Spinal cord (tissue), 10 donors: ENCODE data around the gene KREMEN2. TPM values are rescaled to one million over a fixed set of nuclear protein-coding genes. Genes with fewer than 3 reads are reported as not detected.

Experiments
- DNase-seq, 6 donors: peaks; one replicate each; pipeline versions ENCODE4 v3.0.0 to v3.0.0-alpha.2; 2013 to 2015; ENCODE audit warnings: low spot score in 6 of 6, low read depth in 4 of 6
- H3K27ac ChIP-seq: one replicate; pipeline ENCODE4 v1.5.1; 2013; ENCODE audit warnings: low read depth, low read length, control low read depth
- H3K27me3 ChIP-seq: one replicate; pipeline ENCODE4 v1.6.1; 2013; ENCODE audit warnings: low read length; ENCODE audit not compliant: control insufficient read depth, insufficient read depth
- H3K36me3 ChIP-seq: one replicate; pipeline ENCODE4 v1.6.1; 2013; ENCODE audit warnings: low read length; ENCODE audit not compliant: control insufficient read depth, insufficient read depth
- H3K4me1 ChIP-seq: one replicate; pipeline ENCODE4 v1.6.1; 2013; ENCODE audit warnings: low read length; ENCODE audit not compliant: control insufficient read depth, insufficient read depth
- H3K4me3 ChIP-seq: one replicate; pipeline ENCODE4 v1.5.1; 2013; ENCODE audit warnings: low read depth, low read length, control low read depth
- H3K9me3 ChIP-seq: one replicate; pipeline ENCODE4 v1.6.1; 2013; ENCODE audit warnings: low read length; ENCODE audit not compliant: control insufficient read depth, insufficient read depth
- WGBS: methylation state at CpG from one replicate; pipeline ENCODE4 v1.1.5; 2013; ENCODE audit warnings: missing lambda C conversion rate; ENCODE audit not compliant: insufficient coverage; 5-methylcytosine and 5-hydroxymethylcytosine counted together
- polyA plus RNA-seq, 2 donors: library from polyadenylated mRNA; unstranded; fragments of 120-200 nt; gene quantifications; one replicate each; pipeline ENCODE4 v1.2.1, GENCODE V29; 2013; ENCODE audit not compliant: insufficient read length in 2 of 2
- small RNA-seq: library from RNA; depleted of rRNA; stranded (forward); fragments of <200 nt; gene quantifications from one replicate; pipeline ENCODE3, GENCODE V24; 2014; ENCODE audit warnings: low replicate concordance
- total RNA-seq, 2 donors: library from RNA; depleted of rRNA in 1 of 2; stranded (reverse); fragments of 120-200 nt in 1 of 2; fragments of >200 nt in 1 of 2; gene quantifications; one replicate each; pipeline versions ENCODE4 v1.2.3 to v1.2.4, GENCODE V29; 2013 to 2014
- donor health status: healthy.

KREMEN2 gene
- total and polyA plus RNA-seq, 4 donors: 0.17 to 1.6 (median 0.82) TPM

GRCh38 chr16:3017344-3017743 is 53.3 kb downstream of the KREMEN2 start:
- H3K36me3 ChIP-seq: peaks cover 4% of the 10 kb centered on the region
- peaks cover 46% of the 10 kb centered on the region for H3K4me1 ChIP-seq
- DNase-seq: no peak
- H3K27me3 ChIP-seq: peaks cover 68% of the 10 kb centered on the region
- H3K9me3 ChIP-seq: no peaks in the 10 kb centered on the region
- H3K4me3 ChIP-seq: no peak overlapping the region
- H3K27ac ChIP-seq: no peak overlapping the region
- 15% methylated on average over 20 of the region's 20 CpGs for WGBS

Small RNAs within 50 kb of the gene (small RNA-seq; reads per million reads assigned to genes)
- gene LINC00514: not detected

Other genes with a start within 250 kb of the KREMEN2 start
- 1 to 10 TPM; 2.1 to 2.5 TPM for gene PRSS27, start 244.1 kb upstream of the KREMEN2 start, total RNA-seq
- 10 to 100 TPM in 1 of 2 donors, 1 to 10 TPM in 1; 9.7 to 11.5 TPM for gene PRSS27, start 244.1 kb upstream of the KREMEN2 start, polyA plus RNA-seq
- 100 to 1,000 TPM; 105 to 159 TPM for gene SRRM2, start 211.6 kb upstream of the KREMEN2 start, total RNA-seq
- gene SRRM2, start 211.6 kb upstream of the KREMEN2 start, polyA plus RNA-seq: 100 to 1,000 TPM; 494 to 610 TPM
- gene ELOB, start 187.0 kb upstream of the KREMEN2 start, total RNA-seq: 100 to 1,000 TPM; 136 to 660 TPM
- 100 to 1,000 TPM; 480 to 554 TPM for gene ELOB, start 187.0 kb upstream of the KREMEN2 start, polyA plus RNA-seq
- gene PRSS33, start 176.7 kb upstream of the KREMEN2 start, total RNA-seq: under 1 TPM in 1 of 2 donors, not detected in 1; 0.17 TPM
- gene PRSS33, start 176.7 kb upstream of the KREMEN2 start, polyA plus RNA-seq: under 1 TPM; 0.21 to 0.24 TPM
- gene PRSS41, start 165.8 kb upstream of the KREMEN2 start, total RNA-seq: not detected
- gene PRSS41, start 165.8 kb upstream of the KREMEN2 start, polyA plus RNA-seq: not detected
- under 1 TPM in 1 of 2 donors, not detected in 1; 0.28 TPM for gene PRSS21, start 147.0 kb upstream of the KREMEN2 start, total RNA-seq
- not detected for gene PRSS21, start 147.0 kb upstream of the KREMEN2 start, polyA plus RNA-seq
- 1 to 10 TPM in 1 of 2 donors, under 1 TPM in 1; 0.59 to 2.4 TPM for gene ZG16B, start 134.0 kb upstream of the KREMEN2 start, total RNA-seq
- under 1 TPM; 0.32 TPM for gene ZG16B, start 134.0 kb upstream of the KREMEN2 start, polyA plus RNA-seq
- not detected for gene PRSS22, start 106.1 kb upstream of the KREMEN2 start, total RNA-seq
- gene PRSS22, start 106.1 kb upstream of the KREMEN2 start, polyA plus RNA-seq: under 1 TPM in 1 of 2 donors, not detected in 1; 0.17 TPM
- 10 to 100 TPM; 28.1 to 63.1 TPM for gene FLYWCH2, start 81.1 kb upstream of the KREMEN2 start, total RNA-seq
- gene FLYWCH2, start 81.1 kb upstream of the KREMEN2 start, polyA plus RNA-seq: 10 to 100 TPM; 59.7 to 61.8 TPM
- 10 to 100 TPM; 17.5 to 18.2 TPM for gene FLYWCH1, start 52.3 kb upstream of the KREMEN2 start, total RNA-seq
- gene FLYWCH1, start 52.3 kb upstream of the KREMEN2 start, polyA plus RNA-seq: 10 to 100 TPM; 55.9 TPM
- gene PAQR4, start 5.1 kb downstream of the KREMEN2 start, total RNA-seq: 10 to 100 TPM; 22.6 to 26.4 TPM
- gene PAQR4, start 5.1 kb downstream of the KREMEN2 start, polyA plus RNA-seq: 10 to 100 TPM; 74.0 to 82.4 TPM
- gene PKMYT1, start 16.2 kb downstream of the KREMEN2 start, total RNA-seq: 1 to 10 TPM; 3.1 to 7.2 TPM
- 10 to 100 TPM; 20.0 to 32.6 TPM for gene PKMYT1, start 16.2 kb downstream of the KREMEN2 start, polyA plus RNA-seq
- under 1 TPM; 0.06 to 0.20 TPM for gene CLDN9, start 48.6 kb downstream of the KREMEN2 start, total RNA-seq
- under 1 TPM; 0.36 to 0.38 TPM for gene CLDN9, start 48.6 kb downstream of the KREMEN2 start, polyA plus RNA-seq
- under 1 TPM in 1 of 2 donors, not detected in 1; 0.28 TPM for gene CLDN6, start 53.9 kb downstream of the KREMEN2 start, total RNA-seq
- gene CLDN6, start 53.9 kb downstream of the KREMEN2 start, polyA plus RNA-seq: 1 to 10 TPM in 1 of 2 donors, under 1 TPM in 1; 0.43 to 1.0 TPM
- 1 to 10 TPM; 5.8 to 9.9 TPM for gene TNFRSF12A, start 56.1 kb downstream of the KREMEN2 start, total RNA-seq
- gene TNFRSF12A, start 56.1 kb downstream of the KREMEN2 start, polyA plus RNA-seq: 1 to 10 TPM; 4.5 to 6.7 TPM
- 10 to 100 TPM; 20.4 to 66.2 TPM for gene HCFC1R1, start 59.7 kb downstream of the KREMEN2 start, total RNA-seq
- gene HCFC1R1, start 59.7 kb downstream of the KREMEN2 start, polyA plus RNA-seq: 100 to 1,000 TPM; 155 to 161 TPM
- gene THOC6, start 59.8 kb downstream of the KREMEN2 start, total RNA-seq: 10 to 100 TPM in 1 of 2 donors, 1 to 10 TPM in 1; 7.2 to 12.5 TPM
- gene THOC6, start 59.8 kb downstream of the KREMEN2 start, polyA plus RNA-seq: 10 to 100 TPM; 16.8 to 18.7 TPM
- under 1 TPM; 0.06 to 0.10 TPM for gene BICDL2, start 72.7 kb downstream of the KREMEN2 start, total RNA-seq
- gene BICDL2, start 72.7 kb downstream of the KREMEN2 start, polyA plus RNA-seq: under 1 TPM; 0.38 to 0.39 TPM
- 1 to 10 TPM; 1.2 to 1.4 TPM for gene MMP25, start 82.3 kb downstream of the KREMEN2 start, total RNA-seq
- 10 to 100 TPM in 1 of 2 donors, 1 to 10 TPM in 1; 7.2 to 10.5 TPM for gene MMP25, start 82.3 kb downstream of the KREMEN2 start, polyA plus RNA-seq
- 10 to 100 TPM in 1 of 2 donors, 1 to 10 TPM in 1; 9.0 to 11.6 TPM for gene IL32, start 101.4 kb downstream of the KREMEN2 start, total RNA-seq
- gene IL32, start 101.4 kb downstream of the KREMEN2 start, polyA plus RNA-seq: 10 to 100 TPM; 13.4 to 20.2 TPM
- not detected for gene ZSCAN10, start 135.0 kb downstream of the KREMEN2 start, total RNA-seq
- not detected for gene ZSCAN10, start 135.0 kb downstream of the KREMEN2 start, polyA plus RNA-seq
- 10 to 100 TPM in 1 of 2 donors, 1 to 10 TPM in 1; 9.2 to 19.3 TPM for gene ZNF205, start 148.3 kb downstream of the KREMEN2 start, total RNA-seq
- gene ZNF205, start 148.3 kb downstream of the KREMEN2 start, polyA plus RNA-seq: 10 to 100 TPM; 24.3 to 26.4 TPM
- gene ZNF213, start 170.8 kb downstream of the KREMEN2 start, total RNA-seq: 1 to 10 TPM; 4.2 to 5.7 TPM
- 10 to 100 TPM; 28.9 to 30.2 TPM for gene ZNF213, start 170.8 kb downstream of the KREMEN2 start, polyA plus RNA-seq
- under 1 TPM in 1 of 2 donors, not detected in 1; 0.20 TPM for gene OR1F1, start 223.9 kb downstream of the KREMEN2 start, total RNA-seq
- gene OR1F1, start 223.9 kb downstream of the KREMEN2 start, polyA plus RNA-seq: 1 to 10 TPM; 1.8 to 2.4 TPM